HG03460 (cell line): ENCODE measurements around the gene MAGEA11.
"Not testable (repeated sequence)": the region's sequence is repeated elsewhere in the genome, so short reads cannot be mapped to it uniquely, and the experiment has no call there.

ENCODE experiments used
- ATAC-seq: cut with Tn5 transposase; IDR thresholded peaks from one replicate; pipeline ENCODE4 v1.9.1; 2021; ENCODE audit not compliant: unreplicated experiment

MAGEA11 gene

GRCh38 chrX:149717803-149718202, 5.9 kb downstream of the MAGEA11 start:
- no peak for ATAC-seq

GRCh38 chrX:149718757-149719156, 6.9 kb downstream of the MAGEA11 start:
- no peak for ATAC-seq

- no peak for ATAC-seq
These were observed 8.3 kb downstream of the MAGEA11 start for GRCh38 chrX:149720021-149720689.

GRCh38 chrX:149721241-149721640, 9.4 kb downstream of the MAGEA11 start:
- not testable (repeated sequence) for ATAC-seq

DNA sequence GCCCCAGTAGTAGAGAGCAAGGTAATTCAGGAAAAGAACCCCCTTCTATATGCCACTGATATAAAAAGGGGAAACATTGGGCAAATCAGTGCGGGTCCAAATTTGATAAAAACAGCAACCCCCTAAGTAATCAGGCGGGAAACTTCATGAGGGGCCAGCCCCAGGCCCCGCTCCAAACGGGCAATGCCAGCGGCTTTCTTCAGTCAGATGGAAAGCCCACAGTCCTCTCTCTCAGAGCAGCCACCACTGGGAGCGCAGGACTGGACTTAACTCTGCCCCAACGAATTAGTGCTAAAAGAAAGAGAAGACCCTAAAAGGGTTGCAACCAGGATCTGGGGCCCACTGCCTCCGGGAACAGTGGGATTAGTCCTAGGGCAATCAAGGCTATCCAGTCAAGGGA, 9.9 kb downstream of the MAGEA11 start:
- ATAC-seq = no peak

DNA sequence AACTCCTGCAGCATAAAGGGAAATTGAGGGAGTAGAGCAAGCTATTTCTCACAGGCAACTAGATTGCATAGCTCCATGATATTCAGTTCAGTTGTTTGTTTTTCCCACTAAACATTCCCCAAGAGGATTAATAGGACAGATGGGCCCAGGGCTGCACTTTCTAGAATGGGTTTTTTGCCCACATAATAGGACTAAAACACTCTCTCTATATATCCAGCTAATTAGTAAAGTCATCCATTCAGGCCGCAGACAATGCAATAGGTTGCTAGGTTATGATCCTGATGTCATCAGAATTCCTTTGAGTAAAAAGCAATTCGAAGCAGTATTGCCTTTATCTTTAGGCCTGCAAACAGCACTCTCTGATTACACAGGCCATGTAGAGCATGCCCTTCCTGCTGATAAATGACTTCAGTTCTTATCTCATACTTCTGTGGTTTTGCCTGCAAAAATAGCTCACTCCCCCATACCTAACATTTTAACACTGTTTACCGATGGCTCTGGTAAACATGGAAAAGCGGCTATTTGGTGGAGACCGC, 11.8 kb downstream of the MAGEA11 start:
- not testable (repeated sequence) for ATAC-seq

GRCh38 chrX:149727308-149727707, 15.4 kb downstream of the MAGEA11 start:
- not testable (repeated sequence) for ATAC-seq

GRCh38 chrX:149742269-149742668, 30.4 kb downstream of the MAGEA11 start:
- ATAC-seq = not testable (repeated sequence)

GRCh38 chrX:149746390-149747007, 34.6 kb downstream of the MAGEA11 start:
- not testable (repeated sequence) for ATAC-seq

GRCh38 chrX:149757206-149758067, 45.6 kb downstream of the MAGEA11 start:
- no peak for ATAC-seq

- ATAC-seq = no peak
These were observed 46.3 kb downstream of the MAGEA11 start for GRCh38 chrX:149758068-149758714.

DNA sequence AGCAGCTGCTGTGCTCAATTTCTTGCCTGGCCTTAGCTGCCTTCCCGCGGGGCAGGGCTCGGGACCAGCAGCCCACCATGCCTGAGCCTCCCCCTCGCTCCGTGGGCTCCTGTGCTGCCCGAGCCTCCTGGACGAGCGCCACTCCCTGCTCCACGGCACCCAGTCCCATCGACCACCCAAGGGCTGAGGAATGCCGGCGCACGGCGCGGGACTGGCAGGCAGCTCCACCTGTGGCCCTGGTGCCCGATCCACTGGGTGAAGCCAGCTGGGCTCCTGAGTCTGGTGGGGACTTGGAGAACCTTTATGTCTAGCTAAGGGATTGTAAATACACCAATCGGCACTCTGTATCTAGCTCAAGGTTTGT, 46.8 kb downstream of the MAGEA11 start:
- not testable (repeated sequence) for ATAC-seq

- ATAC-seq = no peak
These were observed 48.0 kb downstream of the MAGEA11 start for GRCh38 chrX:149759824-149760223.

DNA sequence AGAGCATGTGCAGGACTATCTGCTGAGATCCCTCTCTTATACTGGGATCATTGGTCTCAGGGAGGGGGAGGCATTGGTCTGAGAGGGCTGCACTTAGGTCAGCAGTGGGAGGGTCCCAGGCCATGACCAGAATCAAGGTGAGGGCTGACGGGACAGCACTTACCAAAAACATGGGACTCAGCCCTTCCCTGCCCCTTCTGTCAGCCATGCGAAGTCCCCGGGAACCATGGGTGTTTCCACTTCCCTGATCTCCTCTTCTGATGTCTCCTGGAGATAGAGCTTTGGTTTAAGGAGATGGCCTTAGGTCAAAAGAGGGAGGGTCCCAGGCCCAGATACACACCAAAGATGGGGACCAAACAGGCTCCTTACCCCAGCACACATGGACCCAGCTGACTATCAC, 49.1 kb downstream of the MAGEA11 start:
- ATAC-seq = no peak

GRCh38 chrX:149761858-149762674, 50.2 kb downstream of the MAGEA11 start:
- not testable (repeated sequence) for ATAC-seq

- ATAC-seq = no peak
These were observed 51.1 kb downstream of the MAGEA11 start for GRCh38 chrX:149762696-149763614.
